Measurements from ENCODE around the gene NFATC2IP.

DNA sequence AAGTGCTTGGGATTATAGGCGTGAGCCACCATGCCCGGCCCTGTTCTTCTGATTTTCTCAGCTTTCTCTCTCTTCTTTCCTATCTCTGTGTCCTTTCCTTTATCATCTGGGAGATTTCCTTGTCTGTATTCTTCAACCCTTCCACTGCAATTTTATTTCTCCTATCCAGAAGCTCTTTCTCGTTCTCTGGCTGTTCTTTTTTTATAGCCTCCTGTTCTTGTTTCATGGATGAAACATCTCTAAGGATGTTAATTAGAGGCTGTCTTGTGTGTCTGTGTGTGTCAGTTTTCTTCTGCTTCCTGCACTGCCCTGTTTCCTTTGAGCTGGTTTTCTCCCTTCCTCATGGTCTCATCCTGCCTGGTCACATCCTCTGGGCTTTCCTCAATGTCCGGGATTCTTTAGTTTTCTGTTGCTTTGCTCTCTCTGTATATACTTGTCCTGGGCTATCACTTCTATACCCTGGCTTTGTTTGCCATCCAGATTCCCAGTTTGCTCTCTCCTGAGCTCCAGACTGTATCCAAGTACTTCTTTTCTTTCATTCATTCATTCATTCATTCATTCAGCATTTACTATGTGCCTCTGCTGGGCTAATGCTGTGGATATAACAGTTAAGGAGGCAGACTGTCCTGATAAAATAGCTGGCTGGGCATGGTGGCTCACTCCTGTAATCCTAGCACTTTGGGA, 36.6 kb downstream of the NFATC2IP start:
- TF ChIP-seq, protein P1, sequence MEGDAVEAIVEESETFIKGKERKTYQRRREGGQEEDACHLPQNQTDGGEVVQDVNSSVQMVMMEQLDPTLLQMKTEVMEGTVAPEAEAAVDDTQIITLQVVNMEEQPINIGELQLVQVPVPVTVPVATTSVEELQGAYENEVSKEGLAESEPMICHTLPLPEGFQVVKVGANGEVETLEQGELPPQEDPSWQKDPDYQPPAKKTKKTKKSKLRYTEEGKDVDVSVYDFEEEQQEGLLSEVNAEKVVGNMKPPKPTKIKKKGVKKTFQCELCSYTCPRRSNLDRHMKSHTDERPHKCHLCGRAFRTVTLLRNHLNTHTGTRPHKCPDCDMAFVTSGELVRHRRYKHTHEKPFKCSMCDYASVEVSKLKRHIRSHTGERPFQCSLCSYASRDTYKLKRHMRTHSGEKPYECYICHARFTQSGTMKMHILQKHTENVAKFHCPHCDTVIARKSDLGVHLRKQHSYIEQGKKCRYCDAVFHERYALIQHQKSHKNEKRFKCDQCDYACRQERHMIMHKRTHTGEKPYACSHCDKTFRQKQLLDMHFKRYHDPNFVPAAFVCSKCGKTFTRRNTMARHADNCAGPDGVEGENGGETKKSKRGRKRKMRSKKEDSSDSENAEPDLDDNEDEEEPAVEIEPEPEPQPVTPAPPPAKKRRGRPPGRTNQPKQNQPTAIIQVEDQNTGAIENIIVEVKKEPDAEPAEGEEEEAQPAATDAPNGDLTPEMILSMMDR (conservative IDR thresholded peaks at IDR 0.05; ENCODE audit: low read depth, low read length), result no peak
- no peak for TF ChIP-seq CEBPB (IDR thresholded peaks at IDR 0.05; ENCODE audit: low read depth, low read length)
- TF ChIP-seq POLR2A (IDR thresholded peaks at IDR 0.05; ENCODE audit: low read depth, low read length), result no peak
- TF ChIP-seq SMC3 (IDR thresholded peaks at IDR 0.05; ENCODE audit: low read depth, low read length), result no peak
- TF ChIP-seq, protein P2, sequence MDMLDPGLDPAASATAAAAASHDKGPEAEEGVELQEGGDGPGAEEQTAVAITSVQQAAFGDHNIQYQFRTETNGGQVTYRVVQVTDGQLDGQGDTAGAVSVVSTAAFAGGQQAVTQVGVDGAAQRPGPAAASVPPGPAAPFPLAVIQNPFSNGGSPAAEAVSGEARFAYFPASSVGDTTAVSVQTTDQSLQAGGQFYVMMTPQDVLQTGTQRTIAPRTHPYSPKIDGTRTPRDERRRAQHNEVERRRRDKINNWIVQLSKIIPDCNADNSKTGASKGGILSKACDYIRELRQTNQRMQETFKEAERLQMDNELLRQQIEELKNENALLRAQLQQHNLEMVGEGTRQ (IDR thresholded peaks at IDR 0.05; ENCODE audit: low read depth, low read length), result no peak
- TF ChIP-seq BHLHE40 (IDR thresholded peaks at IDR 0.05; ENCODE audit: low read depth, low read length), result no peak
- TF ChIP-seq MAZ (IDR thresholded peaks at IDR 0.05; ENCODE audit: borderline replicate concordance, low read depth, low read length), result no peak
- no peak for TF ChIP-seq RAD21 (IDR thresholded peaks at IDR 0.05; ENCODE audit: low read length)
- no peak for TF ChIP-seq MXI1 (IDR thresholded peaks at IDR 0.05; ENCODE audit: borderline replicate concordance, low read depth, low read length)
- TF ChIP-seq RFX5 (IDR thresholded peaks at IDR 0.05; ENCODE audit: low read depth, low read length), result no peak
